ENCODE data around the gene IL1RN. TPM values are rescaled to one million over a fixed set of nuclear protein-coding genes. Genes with fewer than 3 reads are reported as not detected.

The IL1RN gene
- total and polyA plus RNA-seq, 2 of the 13 experiments (the other 11 are each of a cell fraction or from before 2014, with no cell fraction given), result 21.2 to 101 TPM

DNA sequence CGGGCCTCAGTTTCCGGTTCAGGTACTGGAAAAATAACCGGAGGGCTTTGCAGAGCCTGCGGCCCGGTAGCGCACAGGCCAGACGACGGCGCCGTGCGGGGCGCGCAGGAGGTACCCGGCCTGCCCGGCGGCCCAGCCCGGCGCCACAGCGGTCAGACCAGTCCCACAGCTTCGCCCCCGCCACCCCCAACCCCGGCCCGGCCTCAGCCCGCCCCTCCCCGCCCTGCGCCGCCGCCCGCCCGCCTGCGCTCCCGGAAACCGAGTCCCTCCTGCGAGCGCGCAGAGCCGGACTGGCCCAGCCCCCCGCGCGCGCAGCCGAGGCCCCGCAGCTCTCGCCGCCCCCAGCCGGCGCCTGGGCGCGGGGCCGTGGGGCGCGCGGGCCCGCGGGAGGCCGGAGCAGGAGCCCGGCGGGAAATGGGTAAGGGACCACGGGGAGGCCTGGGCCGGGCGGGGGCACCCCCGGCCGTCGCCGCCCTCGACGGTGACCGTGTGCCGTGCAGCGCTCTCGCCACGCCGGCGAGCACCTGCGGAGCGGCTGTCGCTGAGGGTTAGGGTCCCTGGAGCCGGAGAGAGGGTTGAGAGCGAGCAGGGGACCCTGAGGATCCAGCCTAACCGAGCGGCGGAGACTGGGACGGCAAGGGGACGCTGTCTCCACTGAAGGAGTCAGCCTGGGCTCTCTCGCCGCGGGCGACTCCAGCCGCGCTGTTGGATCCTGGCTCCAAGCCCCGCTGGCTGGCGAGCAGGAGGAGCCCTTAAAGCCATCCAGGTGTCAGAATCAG, 29.9 kb downstream of the IL1RN start (continued):
- no peak for TF ChIP-seq ZNF841 (CRISPR knock-in tag; IDR thresholded peaks at IDR 0.05; ENCODE audit: borderline replicate concordance)
- no peak for TF ChIP-seq AHR (CRISPR knock-in tag; IDR thresholded peaks at IDR 0.05)
- no peak for TF ChIP-seq KDM3A (CRISPR knock-in tag; IDR thresholded peaks at IDR 0.05; ENCODE audit: low read depth)
- TF ChIP-seq SMAD9 (CRISPR knock-in tag; IDR thresholded peaks at IDR 0.05), result no peak
- TF ChIP-seq, protein P1, sequence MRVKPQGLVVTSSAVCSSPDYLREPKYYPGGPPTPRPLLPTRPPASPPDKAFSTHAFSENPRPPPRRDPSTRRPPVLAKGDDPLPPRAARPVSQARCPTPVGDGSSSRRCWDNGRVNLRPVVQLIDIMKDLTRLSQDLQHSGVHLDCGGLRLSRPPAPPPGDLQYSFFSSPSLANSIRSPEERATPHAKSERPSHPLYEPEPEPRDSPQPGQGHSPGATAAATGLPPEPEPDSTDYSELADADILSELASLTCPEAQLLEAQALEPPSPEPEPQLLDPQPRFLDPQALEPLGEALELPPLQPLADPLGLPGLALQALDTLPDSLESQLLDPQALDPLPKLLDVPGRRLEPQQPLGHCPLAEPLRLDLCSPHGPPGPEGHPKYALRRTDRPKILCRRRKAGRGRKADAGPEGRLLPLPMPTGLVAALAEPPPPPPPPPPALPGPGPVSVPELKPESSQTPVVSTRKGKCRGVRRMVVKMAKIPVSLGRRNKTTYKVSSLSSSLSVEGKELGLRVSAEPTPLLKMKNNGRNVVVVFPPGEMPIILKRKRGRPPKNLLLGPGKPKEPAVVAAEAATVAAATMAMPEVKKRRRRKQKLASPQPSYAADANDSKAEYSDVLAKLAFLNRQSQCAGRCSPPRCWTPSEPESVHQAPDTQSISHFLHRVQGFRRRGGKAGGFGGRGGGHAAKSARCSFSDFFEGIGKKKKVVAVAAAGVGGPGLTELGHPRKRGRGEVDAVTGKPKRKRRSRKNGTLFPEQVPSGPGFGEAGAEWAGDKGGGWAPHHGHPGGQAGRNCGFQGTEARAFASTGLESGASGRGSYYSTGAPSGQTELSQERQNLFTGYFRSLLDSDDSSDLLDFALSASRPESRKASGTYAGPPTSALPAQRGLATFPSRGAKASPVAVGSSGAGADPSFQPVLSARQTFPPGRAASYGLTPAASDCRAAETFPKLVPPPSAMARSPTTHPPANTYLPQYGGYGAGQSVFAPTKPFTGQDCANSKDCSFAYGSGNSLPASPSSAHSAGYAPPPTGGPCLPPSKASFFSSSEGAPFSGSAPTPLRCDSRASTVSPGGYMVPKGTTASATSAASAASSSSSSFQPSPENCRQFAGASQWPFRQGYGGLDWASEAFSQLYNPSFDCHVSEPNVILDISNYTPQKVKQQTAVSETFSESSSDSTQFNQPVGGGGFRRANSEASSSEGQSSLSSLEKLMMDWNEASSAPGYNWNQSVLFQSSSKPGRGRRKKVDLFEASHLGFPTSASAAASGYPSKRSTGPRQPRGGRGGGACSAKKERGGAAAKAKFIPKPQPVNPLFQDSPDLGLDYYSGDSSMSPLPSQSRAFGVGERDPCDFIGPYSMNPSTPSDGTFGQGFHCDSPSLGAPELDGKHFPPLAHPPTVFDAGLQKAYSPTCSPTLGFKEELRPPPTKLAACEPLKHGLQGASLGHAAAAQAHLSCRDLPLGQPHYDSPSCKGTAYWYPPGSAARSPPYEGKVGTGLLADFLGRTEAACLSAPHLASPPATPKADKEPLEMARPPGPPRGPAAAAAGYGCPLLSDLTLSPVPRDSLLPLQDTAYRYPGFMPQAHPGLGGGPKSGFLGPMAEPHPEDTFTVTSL (CRISPR knock-in tag; IDR thresholded peaks at IDR 0.05; ENCODE audit: borderline replicate concordance), result no peak
- TF ChIP-seq, protein P2, sequence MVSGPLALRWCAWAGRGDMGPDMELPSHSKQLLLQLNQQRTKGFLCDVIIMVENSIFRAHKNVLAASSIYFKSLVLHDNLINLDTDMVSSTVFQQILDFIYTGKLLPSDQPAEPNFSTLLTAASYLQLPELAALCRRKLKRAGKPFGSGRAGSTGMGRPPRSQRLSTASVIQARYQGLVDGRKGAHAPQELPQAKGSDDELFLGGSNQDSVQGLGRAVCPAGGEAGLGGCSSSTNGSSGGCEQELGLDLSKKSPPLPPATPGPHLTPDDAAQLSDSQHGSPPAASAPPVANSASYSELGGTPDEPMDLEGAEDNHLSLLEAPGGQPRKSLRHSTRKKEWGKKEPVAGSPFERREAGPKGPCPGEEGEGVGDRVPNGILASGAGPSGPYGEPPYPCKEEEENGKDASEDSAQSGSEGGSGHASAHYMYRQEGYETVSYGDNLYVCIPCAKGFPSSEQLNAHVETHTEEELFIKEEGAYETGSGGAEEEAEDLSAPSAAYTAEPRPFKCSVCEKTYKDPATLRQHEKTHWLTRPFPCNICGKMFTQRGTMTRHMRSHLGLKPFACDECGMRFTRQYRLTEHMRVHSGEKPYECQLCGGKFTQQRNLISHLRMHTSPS (CRISPR knock-in tag; IDR thresholded peaks at IDR 0.05; ENCODE audit: low read depth), result no peak
- TF ChIP-seq ZNF556 (CRISPR knock-in tag; IDR thresholded peaks at IDR 0.05; ENCODE audit: borderline replicate concordance), result peak; percentile 83; the same call in 1 of the 2 replicates
- TF ChIP-seq IRF2 (CRISPR knock-in tag; IDR thresholded peaks at IDR 0.05), result no peak
- peak; percentile 45 for TF ChIP-seq TAF1 (CRISPR knock-in tag; IDR thresholded peaks at IDR 0.05)
- TF ChIP-seq HNRNPH1 (optimal IDR thresholded peaks at IDR 0.05; ENCODE audit: low read depth, low read length), result no peak
- TF ChIP-seq HOXA7 (CRISPR knock-in tag; IDR thresholded peaks at IDR 0.05), result no peak
- no peak for TF ChIP-seq ZNF10 (CRISPR knock-in tag; IDR thresholded peaks at IDR 0.05; ENCODE audit: borderline replicate concordance, low read depth)
- no peak for TF ChIP-seq NCOA2 (CRISPR knock-in tag; IDR thresholded peaks at IDR 0.05)
- no peak for TF ChIP-seq ZNF446 (CRISPR knock-in tag; IDR thresholded peaks at IDR 0.05)
- TF ChIP-seq, protein P3, sequence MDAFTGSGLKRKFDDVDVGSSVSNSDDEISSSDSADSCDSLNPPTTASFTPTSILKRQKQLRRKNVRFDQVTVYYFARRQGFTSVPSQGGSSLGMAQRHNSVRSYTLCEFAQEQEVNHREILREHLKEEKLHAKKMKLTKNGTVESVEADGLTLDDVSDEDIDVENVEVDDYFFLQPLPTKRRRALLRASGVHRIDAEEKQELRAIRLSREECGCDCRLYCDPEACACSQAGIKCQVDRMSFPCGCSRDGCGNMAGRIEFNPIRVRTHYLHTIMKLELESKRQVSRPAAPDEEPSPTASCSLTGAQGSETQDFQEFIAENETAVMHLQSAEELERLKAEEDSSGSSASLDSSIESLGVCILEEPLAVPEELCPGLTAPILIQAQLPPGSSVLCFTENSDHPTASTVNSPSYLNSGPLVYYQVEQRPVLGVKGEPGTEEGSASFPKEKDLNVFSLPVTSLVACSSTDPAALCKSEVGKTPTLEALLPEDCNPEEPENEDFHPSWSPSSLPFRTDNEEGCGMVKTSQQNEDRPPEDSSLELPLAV (CRISPR knock-in tag; conservative IDR thresholded peaks at IDR 0.05; ENCODE audit: low read depth), result no peak
- no peak for TF ChIP-seq MAF1 (CRISPR knock-in tag; IDR thresholded peaks at IDR 0.05; ENCODE audit: borderline replicate concordance)
- no peak for TF ChIP-seq PHB2 (IDR thresholded peaks at IDR 0.05; ENCODE audit: partially characterized antibody)
- TF ChIP-seq ZNF766 (CRISPR knock-in tag; IDR thresholded peaks at IDR 0.05; ENCODE audit: borderline replicate concordance), result no peak
- TF ChIP-seq SMARCC2 (IDR thresholded peaks at IDR 0.05), result no peak
- TF ChIP-seq ZNF101 (CRISPR knock-in tag; IDR thresholded peaks at IDR 0.05; ENCODE audit: borderline replicate concordance, low read depth), result no peak
- TF ChIP-seq, protein P4, sequence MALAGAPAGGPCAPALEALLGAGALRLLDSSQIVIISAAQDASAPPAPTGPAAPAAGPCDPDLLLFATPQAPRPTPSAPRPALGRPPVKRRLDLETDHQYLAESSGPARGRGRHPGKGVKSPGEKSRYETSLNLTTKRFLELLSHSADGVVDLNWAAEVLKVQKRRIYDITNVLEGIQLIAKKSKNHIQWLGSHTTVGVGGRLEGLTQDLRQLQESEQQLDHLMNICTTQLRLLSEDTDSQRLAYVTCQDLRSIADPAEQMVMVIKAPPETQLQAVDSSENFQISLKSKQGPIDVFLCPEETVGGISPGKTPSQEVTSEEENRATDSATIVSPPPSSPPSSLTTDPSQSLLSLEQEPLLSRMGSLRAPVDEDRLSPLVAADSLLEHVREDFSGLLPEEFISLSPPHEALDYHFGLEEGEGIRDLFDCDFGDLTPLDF (CRISPR knock-in tag; IDR thresholded peaks at IDR 0.05), result no peak
